ENCODE data around the gene TMEM53.
"Not testable (repeated sequence)": the region's sequence is repeated elsewhere in the genome, so short reads cannot be mapped to it uniquely, and the experiment has no call there.

Gene TMEM53

GRCh38 chr1:44672254-44672955, 1.9 kb downstream of the TMEM53 start:
- DNase-seq: peak; percentile 21 to 65

- no peak for DNase-seq
These were observed 3.3 kb downstream of the TMEM53 start for GRCh38 chr1:44670751-44671640.

- not testable (repeated sequence) for DNase-seq
These were observed 7.6 kb downstream of the TMEM53 start for GRCh38 chr1:44666719-44667118.

GRCh38 chr1:44664730-44665370, 9.4 kb downstream of the TMEM53 start:
- no peak for DNase-seq

GRCh38 chr1:44663417-44663816, 10.9 kb downstream of the TMEM53 start:
- no peak for DNase-seq

- no peak for DNase-seq
These were observed 11.6 kb downstream of the TMEM53 start for GRCh38 chr1:44662683-44663030.

- DNase-seq: no peak
These were observed 12.2 kb downstream of the TMEM53 start for GRCh38 chr1:44661781-44662682.

- DNase-seq: no peak
These were observed 14.1 kb downstream of the TMEM53 start for GRCh38 chr1:44660176-44660575.

GRCh38 chr1:44659566-44659965, 14.7 kb downstream of the TMEM53 start:
- DNase-seq: no peak

GRCh38 chr1:44655609-44656008, 18.7 kb downstream of the TMEM53 start:
- DNase-seq: no peak

GRCh38 chr1:44654621-44655187, 19.6 kb downstream of the TMEM53 start:
- DNase-seq: no peak

- DNase-seq: no peak
These were observed 20.9 kb downstream of the TMEM53 start for GRCh38 chr1:44653107-44653964.

- peak; percentile 71 to 77 for DNase-seq
These were observed 21.7 kb downstream of the TMEM53 start for GRCh38 chr1:44652445-44653106.

GRCh38 chr1:44651069-44651468, 23.2 kb downstream of the TMEM53 start:
- no peak for DNase-seq

GRCh38 chr1:44650159-44650831, 24.0 kb downstream of the TMEM53 start:
- DNase-seq: no peak

- no peak for DNase-seq
These were observed 24.5 kb downstream of the TMEM53 start for GRCh38 chr1:44649788-44650158.

GRCh38 chr1:44648529-44649250, 25.6 kb downstream of the TMEM53 start:
- no peak for DNase-seq

GRCh38 chr1:44647896-44648295, 26.4 kb downstream of the TMEM53 start:
- no peak for DNase-seq
